ENCODE data around the gene KRTAP12-4.
"Not testable (repeated sequence)": the region's sequence is repeated elsewhere in the genome, so short reads cannot be mapped to it uniquely, and the experiment has no call there.

The KRTAP12-4 gene, protein sequence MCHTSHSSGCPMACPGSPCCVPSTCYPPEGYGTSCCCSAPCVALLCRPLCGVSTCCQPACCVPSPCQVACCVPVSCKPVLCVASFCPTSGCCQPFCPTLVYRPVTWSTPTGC

DNA sequence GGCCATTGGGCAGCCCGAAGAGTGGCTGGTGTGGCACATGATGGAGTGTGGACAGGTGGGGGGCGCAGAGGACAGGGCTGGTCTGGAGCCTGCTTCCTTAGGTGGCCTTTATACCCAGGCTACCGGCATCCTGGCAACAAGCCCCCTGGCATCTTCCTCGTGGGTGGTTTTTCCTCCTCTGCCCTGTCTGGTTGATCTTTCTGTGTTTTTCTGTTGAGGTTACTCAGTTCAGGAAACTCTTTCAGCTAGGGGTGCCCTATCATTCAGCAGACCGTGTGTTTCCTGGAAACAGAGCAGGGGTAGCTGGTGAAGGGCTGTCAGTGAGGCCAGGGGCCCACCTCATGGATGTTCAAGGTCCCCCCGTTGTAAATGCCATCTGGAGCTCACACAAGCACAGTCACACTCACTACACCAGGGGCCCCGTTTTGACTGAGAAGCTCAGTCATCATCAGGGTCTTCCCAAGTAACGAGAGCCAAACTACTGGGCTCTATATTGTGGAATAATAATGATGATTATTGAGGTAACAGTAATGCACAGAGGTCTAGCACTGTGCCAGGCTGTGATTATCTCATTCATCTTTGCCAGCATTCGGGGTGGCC is at the start of gene KRTAP12-4:
TSS of gene KRTAP12-4 (minus strand) at position 84 of the 600 bp plus-strand sequence. CDS start at position 39, 45 bp downstream.
- no peak for DNase-seq

DNA sequence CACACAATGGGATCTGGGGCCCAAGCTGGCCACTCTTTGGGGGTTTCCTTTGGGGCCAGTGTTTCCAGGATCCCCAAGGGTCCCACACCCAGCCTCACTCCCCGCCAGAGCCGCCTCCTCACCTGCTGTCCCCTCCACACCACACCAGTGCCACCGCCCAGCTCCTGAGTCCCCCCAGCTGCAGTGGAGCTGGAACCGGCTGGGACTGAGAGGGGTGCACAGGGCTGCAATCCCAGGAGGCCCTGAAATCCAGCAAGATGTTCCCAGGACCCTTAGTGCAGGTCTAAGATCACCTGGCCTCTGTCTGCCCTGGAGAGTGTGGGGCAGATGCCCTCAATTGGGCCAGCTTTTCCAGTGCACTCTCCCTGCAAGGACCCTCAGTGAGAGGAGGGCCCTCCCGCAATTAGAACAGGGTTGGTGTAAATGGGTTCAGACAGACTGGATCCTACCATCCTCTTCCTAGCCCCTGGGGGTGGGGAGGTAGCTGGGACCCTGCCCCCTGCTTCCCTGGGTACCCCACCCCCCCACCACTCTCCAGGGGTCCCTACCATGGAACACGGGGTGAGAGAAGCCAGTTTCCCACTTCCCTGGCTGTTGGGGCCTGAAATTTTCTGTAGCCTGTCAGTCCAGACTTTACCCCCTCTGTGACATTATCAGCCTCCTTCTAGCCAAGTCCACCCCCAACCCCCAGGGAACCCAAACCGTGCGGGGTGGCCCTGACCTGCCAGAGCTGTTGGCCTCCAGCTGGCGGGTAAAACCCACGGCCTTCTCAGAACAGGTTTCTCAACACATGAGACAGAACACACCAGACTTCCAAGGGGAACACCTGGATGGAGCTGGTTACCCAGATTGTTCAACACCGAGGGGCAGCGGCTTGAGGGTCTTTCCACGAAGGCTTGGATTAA is 49.5 kb upstream of the KRTAP12-4 start:
- no peak for DNase-seq

DNA sequence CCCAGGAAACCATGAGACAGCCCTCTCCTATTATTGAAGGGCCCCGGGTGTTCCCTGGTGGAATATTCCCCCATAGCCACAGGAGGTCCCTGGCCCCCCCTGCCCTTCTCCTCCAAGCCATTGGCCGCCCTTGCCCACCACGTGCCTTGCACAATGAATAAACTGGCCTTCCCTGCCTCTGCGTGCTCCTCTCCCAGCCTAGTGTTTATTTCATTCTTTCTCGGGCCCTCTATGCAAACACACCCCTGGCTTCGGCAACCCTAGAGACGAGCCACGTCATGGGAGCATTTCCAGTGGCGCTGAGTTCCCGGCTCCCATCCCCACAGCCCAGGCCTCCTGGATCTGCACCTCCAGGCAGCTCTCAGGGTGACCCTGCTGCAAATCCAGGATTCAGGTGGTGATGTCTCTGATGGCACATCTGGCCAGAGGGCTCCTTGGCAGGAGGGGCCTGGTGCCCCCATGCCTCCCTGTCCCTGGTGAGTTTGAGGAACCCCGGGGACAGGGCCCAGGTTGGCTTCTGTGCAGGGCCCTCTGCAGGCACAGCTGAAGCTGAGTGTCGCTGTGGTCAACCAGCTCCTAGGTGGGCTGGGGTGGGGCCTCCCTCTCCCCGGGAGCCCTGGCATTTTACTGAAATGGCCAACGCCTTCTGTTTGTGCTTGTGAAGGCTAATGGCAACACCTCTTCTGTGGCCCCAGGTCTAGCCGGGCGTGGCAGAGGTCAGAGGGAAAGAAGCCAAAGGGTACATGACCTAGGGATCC is 48.7 kb upstream of the KRTAP12-4 start:
- DNase-seq, result no peak

DNA sequence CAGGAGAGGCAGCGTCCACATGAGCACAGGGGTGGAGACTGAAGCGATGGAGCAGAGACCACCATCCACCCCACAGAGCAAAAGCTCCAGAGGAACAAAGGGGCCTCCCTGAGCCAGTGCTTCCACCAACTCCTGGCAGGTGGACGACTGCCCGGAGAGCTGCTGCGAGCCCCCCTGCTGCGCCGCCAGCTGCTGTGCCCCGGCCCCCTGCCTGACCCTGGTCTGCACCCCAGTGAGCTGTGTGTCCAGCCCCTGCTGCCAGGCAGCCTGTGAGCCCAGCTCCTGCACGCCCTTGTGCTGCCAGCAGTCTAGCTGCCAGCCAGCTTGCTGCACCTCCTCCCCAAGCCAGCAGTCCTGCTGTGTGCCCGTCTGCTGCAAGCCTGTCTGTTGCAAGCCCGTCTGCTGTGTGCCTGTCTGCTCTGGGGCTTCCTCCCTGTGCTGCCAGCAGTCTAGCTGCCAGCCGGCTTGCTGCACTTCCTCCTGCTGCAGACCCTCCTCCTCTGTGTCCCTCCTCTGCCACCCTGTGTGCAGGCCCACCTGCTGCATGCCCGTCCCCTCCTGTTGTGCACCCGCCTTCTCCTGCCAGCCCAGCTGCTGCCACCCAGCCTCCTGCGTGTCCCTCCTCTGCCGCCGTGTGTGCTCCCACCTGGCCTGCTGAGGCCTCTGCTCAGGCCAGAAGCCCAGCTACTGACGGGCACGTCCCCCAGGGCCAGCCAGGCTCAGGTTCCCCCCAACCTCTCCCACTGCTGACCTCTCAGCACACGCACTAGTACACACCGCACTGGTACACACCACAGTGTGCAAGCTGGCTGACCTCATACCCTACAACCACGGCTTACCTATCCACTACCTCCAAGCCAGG is 47.9 kb upstream of the KRTAP12-4 start:
- DNase-seq, result no peak

DNA sequence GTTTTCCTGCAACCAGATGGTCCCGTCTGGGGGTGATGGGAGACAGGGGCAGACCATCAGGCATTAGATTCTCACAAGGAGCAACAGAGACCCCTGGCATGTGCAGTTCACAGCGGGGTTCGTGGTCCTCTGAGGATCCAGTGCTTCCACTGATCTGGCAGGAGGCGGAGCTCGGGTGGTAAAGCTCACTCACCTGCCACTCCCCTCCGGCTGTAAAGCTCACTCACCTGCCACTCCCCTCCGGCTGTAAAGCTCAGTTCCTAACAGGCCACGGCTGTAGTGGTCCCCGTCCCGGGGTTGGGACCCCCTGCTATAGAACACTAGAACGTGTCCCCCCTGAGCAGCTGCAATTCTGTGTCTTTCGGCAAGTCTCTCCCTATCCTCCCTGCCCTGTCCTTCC is 47.1 kb upstream of the KRTAP12-4 start:
- no peak for DNase-seq

DNA sequence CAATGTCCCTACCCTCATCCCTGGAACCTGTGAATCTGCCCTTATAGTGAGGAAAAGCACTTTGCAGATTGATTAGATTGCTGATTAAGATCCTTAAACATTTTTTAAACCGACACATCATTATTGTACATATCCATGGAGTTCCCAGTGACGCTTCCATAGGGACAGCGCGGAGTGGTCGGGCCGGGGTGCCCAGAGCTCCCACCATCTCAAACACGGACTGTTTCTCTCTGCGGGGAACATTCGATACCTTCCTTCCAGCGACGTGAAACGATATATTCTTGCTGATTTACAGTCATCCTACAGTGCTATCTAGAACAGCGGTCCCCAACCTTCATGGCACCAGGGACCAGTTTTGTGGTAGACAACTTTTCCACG is 46.6 kb upstream of the KRTAP12-4 start:
- no peak for DNase-seq

DNA sequence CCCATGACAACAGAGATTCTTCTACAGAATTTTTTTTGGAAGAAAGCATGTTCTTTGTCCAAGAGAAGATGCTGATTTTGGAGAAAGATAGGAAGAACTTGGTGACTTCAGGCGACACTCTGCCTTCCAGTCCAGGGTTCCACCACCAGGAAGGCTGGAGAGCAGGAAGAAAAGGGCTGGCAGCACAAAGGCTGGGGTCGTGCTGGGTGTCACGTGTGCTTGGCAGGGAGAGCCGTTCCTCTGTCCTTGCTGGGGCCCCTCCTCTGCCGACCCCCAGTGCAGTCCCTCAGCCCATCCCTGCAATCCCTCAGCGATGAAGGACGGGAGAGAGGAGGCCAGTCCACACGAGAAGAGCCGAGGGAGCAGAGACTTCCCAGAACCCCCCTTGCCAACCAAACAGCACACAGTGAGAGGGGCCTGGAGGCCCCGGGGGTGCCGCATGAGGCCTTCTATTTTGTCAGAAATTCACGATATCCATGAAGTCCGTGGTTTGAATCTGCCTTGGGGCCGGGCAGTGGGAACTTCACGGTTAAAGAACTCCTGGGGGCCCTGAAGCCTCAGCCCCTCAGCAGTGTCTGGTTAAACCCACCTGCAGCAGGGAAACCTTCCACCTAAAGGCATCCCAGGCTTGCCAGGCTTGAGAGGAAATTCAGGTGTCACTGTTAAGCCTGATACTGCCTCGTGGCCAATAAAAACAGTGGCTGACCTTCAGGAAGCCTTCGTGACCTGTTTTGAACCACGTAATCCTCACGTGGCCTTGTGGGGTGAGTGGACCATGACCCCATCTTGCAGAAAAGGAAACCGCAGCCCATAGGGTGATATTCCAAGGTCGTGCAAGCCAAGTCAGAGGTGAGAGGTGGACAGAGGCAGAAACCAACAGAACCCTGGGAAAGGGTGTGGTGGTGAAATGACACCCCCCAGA is 45.9 kb upstream of the KRTAP12-4 start:
- DNase-seq, result no peak

DNA sequence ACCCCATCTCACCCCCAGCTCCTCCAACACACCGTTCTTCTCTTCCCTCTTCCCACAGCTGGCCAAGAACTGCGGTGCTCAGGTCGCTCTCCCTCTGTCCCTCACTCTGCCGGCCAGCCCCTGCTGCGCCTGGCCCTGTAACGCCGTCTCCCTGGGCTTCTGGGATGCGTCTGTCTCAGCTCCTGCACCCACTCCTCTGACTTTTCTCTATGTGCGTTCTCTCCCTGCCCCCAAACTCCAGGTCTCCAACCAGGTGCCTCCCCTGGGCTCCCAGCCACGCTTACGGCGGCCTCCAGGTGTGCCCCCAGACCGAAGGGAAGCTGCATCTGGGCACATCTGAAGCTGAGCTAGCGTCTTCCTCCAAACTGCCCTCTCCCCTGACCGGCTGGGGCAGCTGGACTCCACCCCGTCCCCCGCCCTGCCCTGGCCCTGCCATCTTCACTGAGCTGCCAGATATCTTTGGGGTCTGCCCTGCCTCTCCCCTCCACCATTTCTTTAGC is 45.1 kb upstream of the KRTAP12-4 start:
- no peak for DNase-seq

DNA sequence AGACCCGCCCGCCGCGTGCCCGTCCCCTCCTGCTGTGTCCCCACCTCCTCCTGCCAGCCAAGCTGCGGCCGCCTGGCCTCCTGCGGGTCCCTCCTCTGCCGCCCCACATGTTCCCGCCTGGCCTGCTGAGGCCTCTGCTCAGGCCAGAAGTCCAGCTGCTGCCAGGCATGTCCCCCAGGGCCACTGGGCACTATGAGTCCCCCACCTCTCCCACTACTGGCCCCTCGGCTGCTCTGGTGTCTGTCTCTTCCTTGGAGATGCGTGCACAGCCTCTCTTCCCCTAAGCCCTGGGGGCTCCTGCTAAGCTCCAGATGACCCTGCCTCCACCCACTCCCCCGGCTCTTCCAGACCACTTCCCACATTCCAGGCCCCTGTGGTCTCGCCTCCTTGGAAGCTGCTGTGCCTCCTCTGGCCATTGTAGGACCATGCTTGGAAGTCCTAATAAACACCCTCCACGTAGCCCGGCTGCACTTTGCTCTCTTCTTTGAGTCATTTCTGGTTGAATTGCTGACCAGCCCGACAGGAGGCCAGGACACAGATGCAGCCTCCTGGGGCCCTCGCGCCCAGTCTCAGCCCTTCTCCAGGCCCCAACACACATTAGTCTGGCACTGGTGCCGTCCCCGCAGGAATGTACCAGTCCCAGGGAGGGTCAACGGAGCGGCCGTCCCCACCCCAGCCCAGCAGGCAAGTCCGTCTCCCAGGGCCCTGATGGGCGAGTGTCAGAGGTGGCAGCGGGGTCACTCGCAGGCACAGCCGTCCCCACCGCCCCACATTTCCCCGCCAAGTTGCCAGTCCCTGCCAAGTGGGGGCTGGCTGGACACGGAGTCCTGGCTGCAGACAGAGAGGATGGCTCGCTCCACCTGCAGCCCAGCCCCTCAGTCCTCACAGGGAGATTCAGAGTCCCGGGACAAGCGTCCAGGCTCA is 43.6 kb upstream of the KRTAP12-4 start:
- DNase-seq, result no peak

DNA sequence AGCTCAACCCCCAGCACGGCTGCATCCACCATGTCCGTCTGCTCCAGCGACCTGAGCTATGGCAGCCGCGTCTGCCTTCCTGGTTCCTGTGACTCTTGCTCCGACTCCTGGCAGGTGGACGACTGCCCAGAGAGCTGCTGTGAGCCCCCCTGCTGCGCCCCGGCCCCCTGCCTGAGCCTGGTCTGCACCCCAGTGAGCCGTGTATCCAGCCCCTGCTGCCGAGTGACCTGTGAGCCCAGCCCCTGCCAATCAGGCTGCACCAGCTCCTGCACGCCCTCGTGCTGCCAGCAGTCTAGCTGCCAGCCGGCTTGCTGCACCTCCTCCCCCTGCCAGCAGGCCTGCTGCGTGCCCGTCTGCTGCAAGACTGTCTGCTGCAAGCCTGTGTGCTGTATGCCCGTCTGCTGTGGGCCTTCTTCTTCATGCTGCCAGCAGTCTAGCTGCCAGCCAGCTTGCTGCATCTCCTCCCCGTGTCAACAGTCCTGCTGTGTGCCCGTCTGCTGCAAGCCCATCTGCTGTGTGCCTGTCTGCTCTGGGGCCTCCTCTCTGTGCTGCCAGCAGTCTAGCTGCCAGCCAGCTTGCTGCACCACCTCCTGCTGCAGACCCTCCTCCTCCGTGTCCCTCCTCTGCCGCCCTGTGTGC is 42.8 kb upstream of the KRTAP12-4 start, which contains the start of gene KRTAP10-12:
TSS of gene KRTAP10-12 (plus strand) at position 1 of the 639 bp plus-strand sequence. CDS start at position 31, 30 bp downstream.
- DNase-seq, result not testable (repeated sequence)

DNA sequence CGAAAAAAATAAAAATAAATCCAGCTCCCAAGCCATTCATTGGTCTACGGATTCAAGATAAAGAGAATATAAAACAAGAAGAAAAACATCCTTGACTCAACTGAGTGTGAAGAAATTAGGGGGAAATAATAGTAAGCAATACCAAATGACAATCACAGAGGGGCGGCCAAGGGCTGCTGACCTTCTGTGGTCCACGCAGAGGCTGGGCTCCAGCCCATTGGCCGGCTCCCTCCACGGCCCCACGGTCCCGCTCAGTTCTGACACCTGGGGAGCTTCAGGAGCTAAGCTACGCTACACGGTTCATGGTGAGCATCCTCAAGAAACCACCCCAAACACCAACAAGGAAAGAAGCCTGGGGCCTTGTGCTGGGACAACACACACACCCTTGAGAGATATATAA is 42.1 kb upstream of the KRTAP12-4 start:
- no peak for DNase-seq

DNA sequence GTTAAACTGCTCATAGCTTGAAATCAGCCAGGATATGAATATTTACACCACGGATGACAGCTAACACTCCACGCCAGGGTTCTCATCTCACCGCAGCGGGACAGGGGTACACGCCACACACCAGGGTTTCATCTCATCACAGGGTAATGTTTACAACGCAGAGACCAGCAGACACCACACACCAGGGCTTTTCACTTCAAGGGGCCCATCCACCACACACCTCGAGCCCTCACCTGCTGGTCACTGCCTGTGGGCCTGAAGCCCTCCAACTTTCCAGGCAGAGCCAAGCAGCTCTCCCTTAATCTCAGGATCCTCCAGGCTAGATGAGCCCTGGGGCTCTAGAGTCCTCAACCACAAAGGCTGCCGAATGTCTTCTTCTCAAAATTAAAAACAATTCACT is 41.2 kb upstream of the KRTAP12-4 start:
- DNase-seq, result no peak

DNA sequence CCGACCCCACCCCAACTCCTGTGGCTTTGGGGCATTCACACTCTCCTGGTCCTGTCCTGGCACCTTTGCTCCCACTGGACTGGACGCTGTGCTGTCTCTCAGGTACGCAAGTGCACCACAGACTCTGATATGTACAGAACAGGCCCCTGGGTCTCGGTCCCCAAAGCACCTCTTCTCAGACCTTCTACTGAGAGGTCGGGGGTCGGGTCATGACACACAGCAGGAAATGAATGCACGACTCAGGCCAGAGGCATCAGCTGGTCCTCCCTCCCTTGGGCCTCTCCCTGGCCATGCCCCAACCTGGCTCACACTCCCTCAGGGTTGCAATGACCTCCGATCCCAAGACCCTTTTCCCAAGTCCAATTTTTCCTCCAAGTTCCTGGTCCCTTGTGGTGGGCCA is 40.7 kb upstream of the KRTAP12-4 start:
- DNase-seq, result no peak

DNA sequence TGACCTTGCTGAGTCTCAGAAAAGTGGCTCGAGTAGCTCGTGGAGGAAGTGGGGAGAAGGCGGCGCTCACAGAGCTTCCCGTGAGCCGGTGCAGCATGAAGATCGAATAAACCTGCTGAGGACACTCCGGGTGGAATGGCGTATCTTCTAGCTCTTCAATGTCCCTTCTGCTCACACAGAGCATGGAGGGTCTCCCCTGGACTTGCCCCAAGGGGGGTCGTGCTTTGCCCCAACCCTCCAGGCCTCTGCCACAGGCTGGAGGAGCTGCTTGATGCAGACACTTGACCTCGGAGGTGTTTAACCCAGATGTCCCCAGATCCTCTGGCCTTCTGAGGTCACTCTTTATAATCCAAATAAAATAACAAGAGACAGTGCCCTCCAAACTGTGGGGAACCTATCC is 40.3 kb upstream of the KRTAP12-4 start:
- DNase-seq, result no peak

DNA sequence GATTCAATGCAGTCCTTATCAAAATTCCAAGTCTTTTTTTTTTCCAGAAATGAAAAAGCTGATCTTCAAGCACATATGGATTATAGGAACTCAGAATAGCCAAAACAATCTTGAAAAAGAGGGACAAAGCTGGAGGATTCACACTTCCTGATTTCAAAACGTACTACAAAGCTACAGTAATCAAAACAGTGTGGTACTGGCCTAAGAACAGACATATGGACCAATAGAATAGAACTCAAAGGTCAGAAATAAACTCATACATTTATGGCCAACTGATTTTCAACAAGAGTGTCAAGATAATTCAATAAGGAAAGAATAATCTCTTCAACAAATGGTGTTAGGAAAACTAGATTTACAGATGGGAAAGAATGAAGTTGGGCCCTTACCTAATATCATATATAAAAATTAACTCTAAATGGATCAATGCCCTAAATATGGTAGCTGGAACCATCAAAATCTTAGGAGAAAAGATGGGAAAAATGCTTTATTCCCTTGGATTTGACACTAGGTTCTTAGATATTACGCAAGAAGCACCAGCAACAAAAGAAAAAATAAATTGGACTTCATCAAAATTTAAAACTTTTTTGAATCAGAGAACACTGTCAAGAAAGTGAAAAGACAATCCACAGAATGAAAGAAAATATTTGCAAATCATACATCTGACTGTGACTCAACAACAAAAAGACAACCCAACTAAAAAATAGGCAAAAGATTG is 38.5 kb upstream of the KRTAP12-4 start:
- no peak for DNase-seq

DNA sequence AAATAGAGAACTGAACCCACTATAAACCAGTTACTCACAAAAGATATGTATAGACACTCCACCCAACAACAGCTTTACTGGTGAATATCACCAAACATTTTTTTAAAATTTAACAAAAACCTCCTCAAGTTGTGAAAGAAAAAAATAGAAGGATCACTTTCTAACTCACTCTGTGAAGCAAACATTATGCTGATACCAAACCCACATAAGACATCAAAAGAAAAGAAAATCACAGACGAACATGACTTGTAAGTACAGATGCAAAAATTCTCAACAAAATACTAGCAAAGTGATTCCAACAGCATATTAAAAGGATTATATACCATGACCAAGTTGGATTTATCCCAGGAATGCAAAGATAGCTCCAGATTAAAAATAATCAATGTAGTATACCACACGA is 37.2 kb upstream of the KRTAP12-4 start:
- no peak for DNase-seq

DNA sequence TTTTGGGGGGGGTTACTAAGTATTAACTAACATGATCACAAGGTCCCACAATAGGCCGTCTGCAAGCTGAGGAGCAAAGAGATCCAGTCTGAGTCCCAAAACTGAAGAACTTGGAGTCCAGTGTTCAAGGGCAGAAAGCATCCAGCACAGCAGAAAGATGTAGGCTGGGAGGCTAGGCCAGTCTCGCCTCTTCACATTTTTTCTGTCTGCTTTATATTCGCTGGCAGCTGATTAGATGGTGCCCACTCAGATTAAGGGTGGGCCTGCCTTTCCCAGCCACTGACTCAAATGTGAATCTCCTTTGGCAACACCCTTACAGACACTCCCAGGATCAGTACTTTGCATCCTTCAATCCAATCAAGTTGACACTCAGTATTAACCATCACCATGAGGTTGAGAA is 35.3 kb upstream of the KRTAP12-4 start:
- DNase-seq, result not testable (repeated sequence)

DNA sequence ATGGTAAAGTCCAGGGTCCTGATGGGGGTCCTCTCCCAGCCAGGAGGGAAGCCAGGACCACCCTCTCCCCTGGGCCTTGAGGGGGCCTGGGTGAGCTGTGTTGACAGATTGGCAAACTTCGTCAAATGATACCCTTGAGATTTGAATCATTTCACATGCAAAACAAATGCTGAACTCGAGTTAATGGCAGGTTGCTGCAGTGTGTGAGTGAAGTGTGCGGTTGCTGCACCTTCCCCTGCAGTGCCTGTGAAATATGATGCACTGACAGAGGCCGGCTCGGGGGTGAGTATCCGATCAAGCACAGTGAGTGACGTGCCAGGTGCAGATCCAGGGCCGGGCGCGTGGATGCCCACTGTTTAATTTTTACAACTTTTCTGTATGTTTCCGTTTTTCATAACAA is 33.2 kb upstream of the KRTAP12-4 start:
- DNase-seq, result no peak
